Endothelial cell of umbilical vein (primary cell): ENCODE measurements around the gene CPLX1. TPM values are rescaled to one million over a fixed set of nuclear protein-coding genes. Genes with fewer than 3 reads are reported as not detected.

Source experiments
- BruUV-seq: library from RNA; stranded (reverse); fragments of 400-500 nt; replicated peaks from 2 replicates; lab custom pipeline; 2021; lab: Mats Ljungman, UMichigan
- CTCF ChIA-PET: fragments of 300-600, 350-600 bp; sonication (Branson Sonifier 250); formaldehyde crosslinking; loops from one replicate; lab custom pipeline; 2021; ENCODE audit warnings: antibody characterized with exemption, inconsistent platforms; lab: Charles Lee
- POLR2A ChIA-PET: fragments of 300-600, 350-600 bp; sonication (Branson Sonifier 250); formaldehyde crosslinking; loops from one replicate; lab custom pipeline; 2021; ENCODE audit warnings: antibody characterized with exemption, inconsistent platforms; lab: Charles Lee
- DNase-seq: peaks from one replicate; pipeline ENCODE4 v3.0.0-alpha.2; 2011; ENCODE audit warnings: low read depth, low spot score
- FAIRE-seq: peaks from 2 replicates; lab custom pipeline; 2011; peaks lifted over from hg19 to GRCh38; lab: Jason Lieb, UNC
- H2AFZ ChIP-seq: 2 replicates; pipeline ENCODE4 v1.6.0; 2012; ENCODE audit warnings: low read depth, low read length, control low read depth, inconsistent platforms
- H3K27ac ChIP-seq: 2 replicates; pipeline ENCODE4 v1.5.1; 2011; ENCODE audit warnings: low read depth, mild to moderate bottlenecking, control low read depth, low read length, moderate library complexity; ENCODE audit not compliant: insufficient read depth
- H3K27me3 ChIP-seq, 2 experiments: 2 replicates each; pipeline versions ENCODE4 v1.6.0 to v1.6.1; 2011; ENCODE audit warnings: low read length in 2 of 2, mixed read lengths in 1 of 2; ENCODE audit not compliant: control insufficient read depth in 2 of 2, insufficient read depth in 2 of 2
- H3K36me3 ChIP-seq, 2 experiments: 2 replicates in 1 of 2; 3 replicates in 1 of 2; pipeline ENCODE4 v1.5.1; 2011; ENCODE audit warnings: low read length in 2 of 2, mild to moderate bottlenecking in 1 of 2, moderate library complexity in 1 of 2; ENCODE audit not compliant: control insufficient read depth in 2 of 2, insufficient read depth in 2 of 2; ENCODE audit errors: extremely low read depth in 1 of 2
- H3K4me1 ChIP-seq: 3 replicates; pipeline ENCODE4 v1.5.1; 2011; ENCODE audit warnings: mild to moderate bottlenecking, low read length; ENCODE audit not compliant: control insufficient read depth, insufficient read depth; ENCODE audit errors: extremely low read depth
- H3K4me2 ChIP-seq: 2 replicates; pipeline ENCODE4 v1.6.1; 2011; ENCODE audit warnings: low read length, control low read depth, mixed read lengths; ENCODE audit not compliant: insufficient read depth
- H3K4me3 ChIP-seq, 3 experiments: fragments of 200-600 bp in 1 of 3; sonication (generic), shearing (Covaris generic) in 1 of 3; replicated peaks in 1 of 3; 2 replicates each; pipeline ENCODE4 v1.5.1; 2011 to 2016; ENCODE audit warnings: control low read depth in 3 of 3, low read length in 3 of 3, mild to moderate bottlenecking in 2 of 3, inconsistent platforms in 1 of 3, low read depth in 1 of 3, moderate library complexity in 1 of 3; ENCODE audit not compliant: insufficient read depth in 1 of 3
- H3K79me2 ChIP-seq: 2 replicates; pipeline ENCODE4 v1.6.0; 2012; ENCODE audit warnings: low read length, inconsistent platforms; ENCODE audit not compliant: control insufficient read depth, insufficient read depth
- H3K9ac ChIP-seq: replicated peaks from 2 replicates; pipeline ENCODE3; 2011; ENCODE audit warnings: low read length, control low read depth; ENCODE audit not compliant: insufficient read depth; ENCODE audit errors: extremely low read depth
- H3K9me1 ChIP-seq: replicated peaks from 3 replicates; pipeline ENCODE4 v1.6.0; 2011; ENCODE audit warnings: mild to moderate bottlenecking, low read length; ENCODE audit not compliant: control insufficient read depth, insufficient read depth; ENCODE audit errors: extremely low read depth
- H3K9me3 ChIP-seq: replicated peaks from 2 replicates; pipeline ENCODE4 v1.5.1; 2012; ENCODE audit warnings: low read length, inconsistent platforms; ENCODE audit not compliant: control insufficient read depth, insufficient read depth
- H4K20me1 ChIP-seq: replicated peaks from 2 replicates; pipeline ENCODE3; 2011; ENCODE audit warnings: mild to moderate bottlenecking, low read length; ENCODE audit not compliant: control insufficient read depth, insufficient read depth; ENCODE audit errors: extremely low read depth
- CTCF ChIP-seq, 2 donors: IDR thresholded peaks; 1 replicate in 1 of 2; 2 replicates in 1 of 2; pipeline ENCODE4 v1.5.1; 2011; ENCODE audit warnings: low read length in 2 of 2, mild to moderate bottlenecking in 2 of 2, moderate library complexity in 2 of 2, control low read depth in 1 of 2, inconsistent platforms in 1 of 2, low read depth in 1 of 2; ENCODE audit not compliant: insufficient read depth in 1 of 2; ENCODE audit errors: extremely low read depth in 1 of 2
- GATA2 ChIP-seq: IDR thresholded peaks from 2 replicates; pipeline ENCODE4 v1.7.0; 2011; ENCODE audit warnings: low read depth, mild to moderate bottlenecking, moderate library complexity, mixed read lengths, low read length; ENCODE audit not compliant: insufficient read length, insufficient read depth
- JUN ChIP-seq: IDR thresholded peaks from 2 replicates; pipeline ENCODE4 v1.6.1; 2011; ENCODE audit warnings: borderline replicate concordance, low read depth; ENCODE audit not compliant: insufficient read length, insufficient read depth
- MAX ChIP-seq: IDR thresholded peaks from 2 replicates; pipeline ENCODE4 v1.6.1; 2011; ENCODE audit not compliant: insufficient read depth, insufficient read length
- POLR2AphosphoS5 ChIP-seq: IDR thresholded peaks from 2 replicates; pipeline ENCODE4 v1.6.1; 2012; ENCODE audit warnings: low read depth, mild to moderate bottlenecking, control low read depth, low read length, moderate library complexity; ENCODE audit not compliant: insufficient read depth
- dilution Hi-C: fragments of 300-500 bp; cut with MboI; formaldehyde crosslinking; loops from one replicate; pipeline ENCODE4 v1.15.0; 2019; ENCODE audit warnings: low sequenced_read_pairs; ENCODE audit not compliant: extremely low pct_ligation_motif_present
- intact Hi-C: fragments of 100-400 bp; cut with micrococcal nuclease; formaldehyde crosslinking; loops from one replicate; pipeline ENCODE4 v1.10.0; 2022
- polyA plus RNA-seq, 4 experiments: library from polyadenylated mRNA; depleted of rRNA in 3 of 4; stranded (reverse) in 3 of 4; unstranded in 1 of 4; fragments of >200 nt; gene quantifications; 2 replicates each; pipeline versions ENCODE4 v1.2.1 to v1.2.3, GENCODE V29; 2011 to 2012; ENCODE audit warnings: missing spikeins in 1 of 4
- total RNA-seq: library from RNA; stranded (reverse); gene quantifications from 2 replicates; pipeline ENCODE4 v1.2.3, GENCODE V29; 2021

Gene CPLX1
- total and polyA plus RNA-seq, 2 donors (not counting 3 experiments of a cell fraction or from before 2014, with no cell fraction given), result 1.0 to 1.8 TPM

- ChIA-PET CTCF (interaction anchor here (0.8 kb wide), 1 partner anchor 107 kb away, joined by 3 read pairs; no protein-coding TSS in a partner anchor), POLR2A (no interaction called here)
- intact Hi-C loops (no loop called here), dilution Hi-C loops (no loop called here)
- Histone ChIP-seq H3K79me2 (no peaks in the 10 kb centered on the region), H3K9me3 (no peaks in the 10 kb centered on the region), H4K20me1 (no peaks in the 10 kb centered on the region), H3K36me3 (peaks cover 6 to 12% of the 10 kb centered on the region in 2 experiments), H3K27ac (no peak overlapping the region), H3K4me3 (no peak overlapping the region), H3K4me1 (no peaks in the 10 kb centered on the region), H3K4me2 (no peak overlapping the region), H3K9ac (no peak overlapping the region), H3K9me1 (no peaks in the 10 kb centered on the region), H2AFZ (no peak overlapping the region), H3K27me3 (no peaks in the 10 kb centered on the region)
- DNase-seq, result no peak
- BruUV-seq, result TSS peak; percentile 88
- TF ChIP-seq POLR2AphosphoS5 (no peak), GATA2 (no peak), JUN (no peak), CTCF (IDR thresholded peaks at IDR 0.05; ENCODE audit: extremely low read depth in 1 of 2, insufficient read depth in 1 of 2, low read depth in 1 of 2, low read length in 2 of 2) (no peak), MAX (no peak)
- no peak for FAIRE-seq
Measured at GRCh38 chr4:849478-850175, 23.7 kb upstream of the CPLX1 start.
